Globus pallidus (tissue), 1 donor: ENCODE results near the gene PA2G4.
"Not testable (repeated sequence)": the region's sequence is repeated elsewhere in the genome, so short reads cannot be mapped to it uniquely, and the experiment has no call there.

Experiments used
- DNase-seq: peaks from one replicate; pipeline ENCODE4 v3.0.0-alpha.2; 2015; ENCODE audit warnings: low spot score

PA2G4 gene

DNA sequence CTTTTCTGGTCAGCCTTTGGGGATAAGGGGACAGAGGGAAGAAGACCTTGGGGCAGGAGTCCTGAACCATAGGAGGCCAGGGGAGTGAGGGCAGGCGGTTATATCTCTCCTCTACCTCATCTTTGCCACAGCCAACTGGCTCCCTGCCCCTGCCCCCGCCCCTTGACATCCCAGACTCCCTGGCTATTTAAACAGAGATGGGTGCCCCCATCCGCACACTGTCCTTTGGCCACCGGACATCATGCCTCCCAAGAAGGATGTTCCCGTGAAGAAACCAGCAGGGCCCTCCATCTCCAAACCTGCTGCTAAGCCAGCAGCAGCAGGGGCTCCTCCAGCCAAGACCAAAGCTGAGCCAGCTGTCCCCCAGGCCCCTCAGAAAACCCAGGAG is 49.3 kb downstream of the PA2G4 start:
- DNase-seq, result no peak

- no peak for DNase-seq
These were observed 50.0 kb downstream of the PA2G4 start for GRCh38 chr12:56154246-56154771.

DNA sequence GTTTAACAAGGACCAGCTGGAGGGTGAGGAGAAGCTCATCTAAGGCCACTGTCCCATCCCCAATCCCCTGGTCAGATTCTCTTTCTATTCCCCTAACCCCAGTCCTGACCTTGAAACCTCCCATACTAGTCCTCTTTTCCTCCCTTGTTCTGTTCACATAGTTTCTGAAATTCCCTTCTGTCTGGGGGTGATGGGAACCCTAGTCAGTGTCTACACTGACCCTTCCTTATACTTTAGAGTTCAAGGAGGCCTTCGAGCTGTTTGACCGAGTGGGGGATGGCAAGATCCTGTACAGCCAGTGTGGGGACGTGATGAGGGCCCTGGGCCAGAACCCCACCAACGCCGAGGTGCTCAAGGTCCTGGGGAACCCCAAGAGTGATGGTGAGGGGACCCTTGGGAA is 50.5 kb downstream of the PA2G4 start:
- no peak for DNase-seq

DNA sequence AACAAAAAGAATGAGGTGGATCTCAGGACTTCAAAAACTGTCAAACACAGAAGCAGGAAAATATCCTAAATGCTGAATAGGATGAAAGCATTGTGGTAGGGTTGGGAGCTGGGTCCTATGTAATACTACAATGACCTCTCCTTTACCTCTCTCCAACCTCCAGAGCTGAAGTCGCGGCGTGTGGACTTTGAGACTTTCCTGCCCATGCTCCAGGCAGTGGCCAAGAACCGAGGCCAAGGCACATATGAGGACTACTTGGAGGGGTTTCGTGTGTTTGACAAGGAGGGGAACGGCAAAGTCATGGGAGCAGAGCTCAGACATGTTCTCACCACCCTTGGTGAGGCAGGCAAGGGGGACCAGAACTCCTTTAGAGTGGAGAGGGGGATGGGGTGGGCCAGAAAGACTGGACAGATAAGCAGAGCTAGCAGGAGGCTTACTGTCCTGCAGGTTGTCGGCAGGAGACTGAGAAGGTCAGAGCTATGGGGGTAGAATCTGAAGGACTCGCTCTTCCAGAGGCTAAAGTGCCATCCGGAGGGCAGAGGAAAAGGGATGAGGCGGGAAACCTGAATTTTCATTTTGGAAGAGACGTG is 51.0 kb downstream of the PA2G4 start:
- no peak for DNase-seq

- not testable (repeated sequence) for DNase-seq
These were observed 52.3 kb downstream of the PA2G4 start for GRCh38 chr12:56156464-56157200.

GRCh38 chr12:56157201-56158028 is 53.1 kb downstream of the PA2G4 start:
- peak; percentile 62 for DNase-seq

- peak; percentile 98 for DNase-seq
These were observed 53.9 kb downstream of the PA2G4 start, which contains the start of gene MYL6 for GRCh38 chr12:56158029-56158925. Gene MYL6 (plus strand): TSS chr12:56158359. CDS start chr12:56158402, 43 bp downstream.

DNA sequence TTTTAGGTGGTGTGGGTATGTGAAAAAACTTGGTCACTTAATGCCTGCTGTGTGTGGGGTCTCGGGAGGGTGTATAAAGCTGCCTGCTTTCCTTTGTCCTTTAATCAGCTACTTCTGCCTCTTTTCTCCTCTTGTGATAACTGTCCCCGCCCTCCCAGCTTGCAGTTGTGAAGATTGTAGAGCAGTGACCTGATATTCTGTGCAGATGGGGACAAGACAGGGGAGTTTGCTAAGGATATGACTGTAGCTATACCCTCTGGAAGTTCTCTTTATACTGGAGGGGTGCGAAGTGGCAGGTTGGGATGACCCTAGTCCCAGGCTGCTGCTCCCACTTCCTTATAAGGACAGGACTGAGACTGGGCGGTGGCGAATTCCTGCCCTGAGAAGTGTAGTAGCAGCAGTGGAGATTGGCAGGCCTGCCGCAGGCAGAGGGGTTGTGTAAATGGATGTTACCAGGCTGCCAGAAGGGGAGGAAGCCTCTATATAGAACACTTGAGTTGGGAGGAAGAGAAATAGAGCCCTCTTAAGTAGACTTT is 54.6 kb downstream of the PA2G4 start:
- peak; percentile 38 for DNase-seq

DNA sequence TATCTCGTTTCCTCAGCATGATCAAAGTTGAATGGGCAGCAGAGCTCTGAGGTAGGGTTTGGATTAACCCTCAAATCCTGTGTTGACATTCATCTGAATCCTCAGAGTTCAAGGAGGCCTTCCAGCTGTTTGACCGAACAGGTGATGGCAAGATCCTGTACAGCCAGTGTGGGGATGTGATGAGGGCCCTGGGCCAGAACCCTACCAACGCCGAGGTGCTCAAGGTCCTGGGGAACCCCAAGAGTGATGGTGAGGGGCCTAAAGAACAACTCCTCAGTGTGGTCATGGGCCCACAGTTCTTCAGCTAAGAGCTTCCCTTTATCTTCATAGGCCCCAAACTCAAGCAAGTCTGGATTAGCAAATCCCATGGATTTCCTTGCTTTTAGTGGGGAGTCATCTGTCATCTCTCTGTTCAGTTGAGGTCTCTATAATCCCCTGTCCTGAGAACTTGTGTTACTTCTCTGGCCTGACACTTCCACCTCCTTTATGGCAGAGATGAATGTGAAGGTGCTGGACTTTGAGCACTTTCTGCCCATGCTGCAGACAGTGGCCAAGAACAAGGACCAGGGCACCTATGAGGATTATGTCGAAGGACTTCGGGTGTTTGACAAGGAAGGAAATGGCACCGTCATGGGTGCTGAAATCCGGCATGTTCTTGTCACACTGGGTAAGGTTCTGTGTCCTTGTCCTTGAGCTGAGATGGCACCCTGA is 55.3 kb downstream of the PA2G4 start:
- no peak for DNase-seq

DNA sequence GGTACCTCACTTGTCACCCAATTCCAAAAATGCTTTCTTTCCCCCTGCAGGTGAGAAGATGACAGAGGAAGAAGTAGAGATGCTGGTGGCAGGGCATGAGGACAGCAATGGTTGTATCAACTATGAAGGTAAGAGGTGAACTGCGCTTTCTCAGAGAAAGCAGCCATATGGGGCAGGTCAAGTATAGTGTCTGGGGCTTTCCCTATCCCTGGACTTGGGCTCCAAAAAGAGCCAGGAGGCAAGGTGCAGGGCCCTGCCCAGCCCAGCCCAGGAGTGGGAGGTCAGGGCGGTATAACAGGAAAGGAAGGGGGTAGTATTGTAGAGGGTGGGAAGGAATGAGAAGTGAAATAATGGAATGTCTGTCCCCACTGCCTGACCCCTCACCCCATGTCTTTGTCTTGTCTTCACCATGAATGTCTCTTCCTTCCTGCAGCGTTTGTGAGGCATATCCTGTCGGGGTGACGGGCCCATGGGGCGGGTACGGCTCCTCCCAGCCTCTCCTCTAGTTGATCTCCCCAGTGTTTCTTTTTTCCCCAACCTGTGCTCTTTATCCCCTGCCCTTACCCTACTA is 55.9 kb downstream of the PA2G4 start:
- no peak for DNase-seq

DNA sequence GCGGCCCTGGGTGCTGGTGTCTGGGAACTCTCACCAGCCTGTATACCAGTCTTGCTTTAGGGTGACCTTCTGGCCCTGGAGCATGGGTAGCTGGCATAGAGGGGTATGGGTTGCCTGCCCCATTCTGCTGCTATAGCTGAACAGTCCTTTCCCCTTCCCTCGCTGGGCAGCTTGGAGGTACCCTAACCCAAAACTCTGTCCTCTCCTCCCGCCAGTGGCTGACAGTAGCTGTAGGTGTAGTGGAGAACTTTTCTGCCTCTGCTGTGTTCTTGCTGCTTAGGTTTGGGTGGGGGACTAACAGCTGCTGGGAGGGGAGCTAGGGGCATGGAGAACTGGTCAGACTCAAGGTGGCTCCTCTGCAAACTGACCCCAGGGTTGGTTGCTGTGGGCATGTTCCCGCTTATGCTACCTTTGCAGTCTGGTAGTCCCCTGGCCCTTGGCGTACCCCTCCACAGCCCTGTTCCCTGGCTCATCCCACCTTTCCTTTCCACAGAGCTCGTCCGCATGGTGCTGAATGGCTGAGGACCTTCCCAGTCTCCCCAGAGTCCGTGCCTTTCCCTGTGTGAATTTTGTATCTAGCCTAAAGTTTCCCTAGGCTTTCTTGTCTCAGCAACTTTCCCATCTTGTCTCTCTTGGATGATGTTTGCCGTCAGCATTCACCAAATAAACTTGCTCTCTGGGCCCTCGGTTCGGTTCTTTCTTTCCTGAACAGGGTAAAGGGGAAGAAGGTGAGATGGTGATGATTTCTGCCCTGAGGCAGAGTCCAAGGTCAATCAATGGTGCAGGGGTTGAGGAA is 56.7 kb downstream of the PA2G4 start:
- DNase-seq, result no peak

DNA sequence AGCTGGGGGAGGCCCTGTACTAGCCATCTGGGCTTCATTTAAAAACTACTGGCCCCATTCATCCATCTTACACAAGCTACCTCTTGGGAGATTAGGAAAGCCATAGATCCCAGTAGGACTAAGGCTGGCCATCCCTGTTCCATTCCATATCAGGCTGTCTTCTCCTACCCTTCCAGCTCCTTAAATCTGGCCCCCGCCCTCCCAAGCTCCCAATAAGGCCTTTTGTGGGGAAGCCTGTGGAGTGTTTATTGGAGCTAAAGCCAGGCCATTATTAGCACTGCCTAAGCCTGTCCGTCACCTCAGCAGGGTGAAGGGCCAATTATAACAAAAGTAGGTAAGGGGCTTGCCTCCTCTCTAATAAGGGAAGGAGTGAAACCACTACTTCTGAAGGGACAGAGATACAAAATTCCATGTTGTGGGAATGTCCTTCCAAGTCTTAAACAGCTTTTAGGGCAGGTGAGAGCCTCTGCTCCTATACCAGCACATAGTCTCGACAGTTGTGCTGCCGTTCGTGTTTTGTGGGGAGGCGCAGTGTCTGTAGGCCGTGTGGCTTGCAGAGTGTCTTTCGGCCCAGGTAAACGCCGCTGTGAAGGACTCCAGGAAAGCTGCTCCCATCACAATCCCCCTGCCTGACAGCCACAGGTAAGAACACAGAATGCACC is 57.5 kb downstream of the PA2G4 start:
- no peak for DNase-seq

DNA sequence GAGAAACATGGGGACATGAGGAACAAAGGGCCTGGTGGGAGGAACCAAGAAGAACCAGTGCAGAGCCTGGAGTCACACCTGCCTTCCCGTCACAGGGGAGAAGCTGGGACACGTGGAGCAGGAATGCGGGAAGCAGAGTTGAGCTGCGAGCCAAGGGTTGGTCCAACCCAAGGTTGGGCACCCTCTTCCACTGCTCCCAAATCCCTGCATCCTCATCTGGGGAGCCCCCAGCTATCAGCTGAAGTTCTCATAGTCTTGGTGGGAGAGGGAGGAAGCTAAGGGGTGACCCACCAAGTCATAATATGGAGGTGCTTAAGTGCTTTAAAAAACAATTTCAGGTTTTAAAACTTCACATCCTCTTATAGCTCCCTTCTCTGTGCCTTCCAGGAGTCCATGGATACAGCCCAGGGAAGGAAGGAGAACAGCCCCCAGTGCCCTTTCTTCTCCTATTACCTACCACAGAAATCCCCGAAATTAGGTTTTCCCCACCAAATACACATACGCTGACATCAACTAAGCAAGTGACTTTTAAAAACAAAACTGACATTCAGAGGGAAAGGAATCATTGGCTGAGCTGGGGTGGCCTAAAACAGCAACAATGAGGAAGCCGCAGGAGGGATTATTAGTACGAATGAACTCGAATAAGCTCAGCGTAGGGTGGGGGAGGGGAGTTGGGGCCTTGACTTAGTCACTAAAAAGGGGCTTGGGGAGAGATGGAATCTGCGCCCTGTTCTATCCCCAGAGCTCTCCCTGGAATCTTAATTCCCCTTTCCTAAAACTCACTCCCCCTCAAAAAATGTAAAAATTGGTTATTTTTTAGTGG is 58.3 kb downstream of the PA2G4 start:
- DNase-seq, result no peak
